Sigmoid colon (tissue), 3 donors: ENCODE data around the gene BRIP1.

Experiments used
- POLR2A ChIP-seq, 2 donors: fragments of 450-650 bp; IDR thresholded peaks; one replicate each; pipeline ENCODE4 v1.6.1; 2016; ENCODE audit warnings: antibody characterized with exemption in 2 of 2, mild to moderate bottlenecking in 2 of 2, moderate library complexity in 2 of 2
- TF ChIP-seq, protein P1 (sequence below), 4 experiments: fragments of 450-650 bp in 3 of 4; fragments of 200-600 bp in 1 of 4; IDR thresholded peaks; one replicate each; pipeline ENCODE4 v1.5.1; 2016 to 2019; ENCODE audit warnings: antibody characterized with exemption in 4 of 4, mild to moderate bottlenecking in 3 of 4, moderate library complexity in 2 of 4

DNA sequence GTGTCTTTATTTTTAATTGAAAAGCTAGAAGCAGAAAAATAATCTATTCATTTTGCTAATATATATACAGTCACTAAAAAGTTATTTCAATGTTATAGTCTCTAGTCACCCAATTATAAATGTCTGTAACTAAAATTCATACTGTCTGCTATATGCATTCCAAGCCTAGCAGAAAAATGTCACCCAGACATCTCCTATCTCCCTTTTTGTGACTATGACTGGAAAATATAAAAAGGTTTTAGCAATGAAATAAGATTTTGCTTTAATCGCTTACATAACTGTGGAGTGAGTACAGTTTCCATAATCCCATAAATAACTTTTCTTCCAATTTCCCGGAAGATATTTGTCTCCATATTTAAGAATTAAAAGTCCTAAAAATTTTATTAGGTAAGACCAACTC, 88.6 kb downstream of the BRIP1 start:
- TF ChIP-seq, protein P1, sequence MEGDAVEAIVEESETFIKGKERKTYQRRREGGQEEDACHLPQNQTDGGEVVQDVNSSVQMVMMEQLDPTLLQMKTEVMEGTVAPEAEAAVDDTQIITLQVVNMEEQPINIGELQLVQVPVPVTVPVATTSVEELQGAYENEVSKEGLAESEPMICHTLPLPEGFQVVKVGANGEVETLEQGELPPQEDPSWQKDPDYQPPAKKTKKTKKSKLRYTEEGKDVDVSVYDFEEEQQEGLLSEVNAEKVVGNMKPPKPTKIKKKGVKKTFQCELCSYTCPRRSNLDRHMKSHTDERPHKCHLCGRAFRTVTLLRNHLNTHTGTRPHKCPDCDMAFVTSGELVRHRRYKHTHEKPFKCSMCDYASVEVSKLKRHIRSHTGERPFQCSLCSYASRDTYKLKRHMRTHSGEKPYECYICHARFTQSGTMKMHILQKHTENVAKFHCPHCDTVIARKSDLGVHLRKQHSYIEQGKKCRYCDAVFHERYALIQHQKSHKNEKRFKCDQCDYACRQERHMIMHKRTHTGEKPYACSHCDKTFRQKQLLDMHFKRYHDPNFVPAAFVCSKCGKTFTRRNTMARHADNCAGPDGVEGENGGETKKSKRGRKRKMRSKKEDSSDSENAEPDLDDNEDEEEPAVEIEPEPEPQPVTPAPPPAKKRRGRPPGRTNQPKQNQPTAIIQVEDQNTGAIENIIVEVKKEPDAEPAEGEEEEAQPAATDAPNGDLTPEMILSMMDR (IDR thresholded peaks at IDR 0.05) = no peak
- no peak for TF ChIP-seq POLR2A (IDR thresholded peaks at IDR 0.05)
